GM10847 (cell line): Measurements from ENCODE around the gene KRTAP12-2.
"Not testable (repeated sequence)": the region's sequence is repeated elsewhere in the genome, so short reads cannot be mapped to it uniquely, and the experiment has no call there.

Source experiments
- POLR2A ChIP-seq: IDR thresholded peaks from 2 replicates; pipeline ENCODE4 v1.6.1; 2011; ENCODE audit not compliant: insufficient read length; ENCODE audit errors: extremely low read depth

Gene KRTAP12-2

DNA sequence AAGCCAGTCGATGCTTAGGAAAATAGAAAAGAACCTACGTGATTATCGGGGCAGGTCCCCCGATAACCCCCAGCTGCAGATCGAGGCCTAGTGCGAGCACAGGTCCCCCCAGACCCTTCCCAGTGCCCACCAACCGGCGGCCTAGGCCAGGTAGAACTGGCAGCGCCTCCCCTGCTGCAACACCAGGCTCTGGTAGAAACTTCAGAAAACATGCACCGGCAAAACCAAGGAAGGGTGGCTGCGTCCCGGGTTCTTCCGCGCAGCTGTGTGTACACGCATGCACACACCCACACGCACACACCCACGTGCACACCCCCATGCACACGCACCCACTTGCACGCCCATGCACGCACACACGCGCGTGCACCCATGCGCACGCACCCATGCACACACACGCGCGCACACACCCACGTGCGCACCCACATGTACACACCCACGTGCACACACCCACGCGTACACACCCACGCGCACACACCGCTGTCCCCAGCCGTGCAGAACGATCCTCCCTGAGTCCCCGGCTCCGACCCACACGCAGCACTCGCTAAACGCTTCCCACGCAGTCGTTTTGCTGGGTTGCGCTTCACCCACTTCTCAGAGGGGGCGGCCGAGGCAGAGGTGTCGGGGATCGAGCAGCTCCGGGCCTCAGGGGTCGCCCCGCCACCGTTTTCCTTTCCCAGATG lies 39.4 kb upstream of the KRTAP12-2 start:
- no peak for TF ChIP-seq POLR2A

DNA sequence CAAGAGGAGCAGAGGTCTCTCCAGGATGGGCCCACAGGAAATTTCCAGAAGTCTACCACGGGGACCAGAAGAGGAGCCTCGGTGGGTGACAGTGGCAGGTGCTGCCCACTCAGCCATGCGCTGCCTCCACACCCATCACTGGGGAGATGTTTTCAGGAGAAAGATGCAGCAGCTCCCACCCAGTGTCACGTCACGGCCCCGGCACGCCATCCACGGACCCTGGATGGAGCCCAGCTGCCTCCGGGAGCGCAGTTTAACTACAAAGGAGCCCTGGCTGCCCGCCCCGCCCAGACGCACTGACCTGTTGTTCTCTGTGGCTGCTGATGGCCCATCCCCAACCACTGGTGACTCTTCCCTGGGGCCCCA lies 37.9 kb upstream of the KRTAP12-2 start:
- TF ChIP-seq POLR2A, result no peak

DNA sequence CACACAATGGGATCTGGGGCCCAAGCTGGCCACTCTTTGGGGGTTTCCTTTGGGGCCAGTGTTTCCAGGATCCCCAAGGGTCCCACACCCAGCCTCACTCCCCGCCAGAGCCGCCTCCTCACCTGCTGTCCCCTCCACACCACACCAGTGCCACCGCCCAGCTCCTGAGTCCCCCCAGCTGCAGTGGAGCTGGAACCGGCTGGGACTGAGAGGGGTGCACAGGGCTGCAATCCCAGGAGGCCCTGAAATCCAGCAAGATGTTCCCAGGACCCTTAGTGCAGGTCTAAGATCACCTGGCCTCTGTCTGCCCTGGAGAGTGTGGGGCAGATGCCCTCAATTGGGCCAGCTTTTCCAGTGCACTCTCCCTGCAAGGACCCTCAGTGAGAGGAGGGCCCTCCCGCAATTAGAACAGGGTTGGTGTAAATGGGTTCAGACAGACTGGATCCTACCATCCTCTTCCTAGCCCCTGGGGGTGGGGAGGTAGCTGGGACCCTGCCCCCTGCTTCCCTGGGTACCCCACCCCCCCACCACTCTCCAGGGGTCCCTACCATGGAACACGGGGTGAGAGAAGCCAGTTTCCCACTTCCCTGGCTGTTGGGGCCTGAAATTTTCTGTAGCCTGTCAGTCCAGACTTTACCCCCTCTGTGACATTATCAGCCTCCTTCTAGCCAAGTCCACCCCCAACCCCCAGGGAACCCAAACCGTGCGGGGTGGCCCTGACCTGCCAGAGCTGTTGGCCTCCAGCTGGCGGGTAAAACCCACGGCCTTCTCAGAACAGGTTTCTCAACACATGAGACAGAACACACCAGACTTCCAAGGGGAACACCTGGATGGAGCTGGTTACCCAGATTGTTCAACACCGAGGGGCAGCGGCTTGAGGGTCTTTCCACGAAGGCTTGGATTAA lies 37.3 kb upstream of the KRTAP12-2 start:
- TF ChIP-seq POLR2A, result no peak

DNA sequence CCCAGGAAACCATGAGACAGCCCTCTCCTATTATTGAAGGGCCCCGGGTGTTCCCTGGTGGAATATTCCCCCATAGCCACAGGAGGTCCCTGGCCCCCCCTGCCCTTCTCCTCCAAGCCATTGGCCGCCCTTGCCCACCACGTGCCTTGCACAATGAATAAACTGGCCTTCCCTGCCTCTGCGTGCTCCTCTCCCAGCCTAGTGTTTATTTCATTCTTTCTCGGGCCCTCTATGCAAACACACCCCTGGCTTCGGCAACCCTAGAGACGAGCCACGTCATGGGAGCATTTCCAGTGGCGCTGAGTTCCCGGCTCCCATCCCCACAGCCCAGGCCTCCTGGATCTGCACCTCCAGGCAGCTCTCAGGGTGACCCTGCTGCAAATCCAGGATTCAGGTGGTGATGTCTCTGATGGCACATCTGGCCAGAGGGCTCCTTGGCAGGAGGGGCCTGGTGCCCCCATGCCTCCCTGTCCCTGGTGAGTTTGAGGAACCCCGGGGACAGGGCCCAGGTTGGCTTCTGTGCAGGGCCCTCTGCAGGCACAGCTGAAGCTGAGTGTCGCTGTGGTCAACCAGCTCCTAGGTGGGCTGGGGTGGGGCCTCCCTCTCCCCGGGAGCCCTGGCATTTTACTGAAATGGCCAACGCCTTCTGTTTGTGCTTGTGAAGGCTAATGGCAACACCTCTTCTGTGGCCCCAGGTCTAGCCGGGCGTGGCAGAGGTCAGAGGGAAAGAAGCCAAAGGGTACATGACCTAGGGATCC lies 36.4 kb upstream of the KRTAP12-2 start:
- TF ChIP-seq POLR2A, result no peak

DNA sequence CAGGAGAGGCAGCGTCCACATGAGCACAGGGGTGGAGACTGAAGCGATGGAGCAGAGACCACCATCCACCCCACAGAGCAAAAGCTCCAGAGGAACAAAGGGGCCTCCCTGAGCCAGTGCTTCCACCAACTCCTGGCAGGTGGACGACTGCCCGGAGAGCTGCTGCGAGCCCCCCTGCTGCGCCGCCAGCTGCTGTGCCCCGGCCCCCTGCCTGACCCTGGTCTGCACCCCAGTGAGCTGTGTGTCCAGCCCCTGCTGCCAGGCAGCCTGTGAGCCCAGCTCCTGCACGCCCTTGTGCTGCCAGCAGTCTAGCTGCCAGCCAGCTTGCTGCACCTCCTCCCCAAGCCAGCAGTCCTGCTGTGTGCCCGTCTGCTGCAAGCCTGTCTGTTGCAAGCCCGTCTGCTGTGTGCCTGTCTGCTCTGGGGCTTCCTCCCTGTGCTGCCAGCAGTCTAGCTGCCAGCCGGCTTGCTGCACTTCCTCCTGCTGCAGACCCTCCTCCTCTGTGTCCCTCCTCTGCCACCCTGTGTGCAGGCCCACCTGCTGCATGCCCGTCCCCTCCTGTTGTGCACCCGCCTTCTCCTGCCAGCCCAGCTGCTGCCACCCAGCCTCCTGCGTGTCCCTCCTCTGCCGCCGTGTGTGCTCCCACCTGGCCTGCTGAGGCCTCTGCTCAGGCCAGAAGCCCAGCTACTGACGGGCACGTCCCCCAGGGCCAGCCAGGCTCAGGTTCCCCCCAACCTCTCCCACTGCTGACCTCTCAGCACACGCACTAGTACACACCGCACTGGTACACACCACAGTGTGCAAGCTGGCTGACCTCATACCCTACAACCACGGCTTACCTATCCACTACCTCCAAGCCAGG lies 35.6 kb upstream of the KRTAP12-2 start:
- no peak for TF ChIP-seq POLR2A

DNA sequence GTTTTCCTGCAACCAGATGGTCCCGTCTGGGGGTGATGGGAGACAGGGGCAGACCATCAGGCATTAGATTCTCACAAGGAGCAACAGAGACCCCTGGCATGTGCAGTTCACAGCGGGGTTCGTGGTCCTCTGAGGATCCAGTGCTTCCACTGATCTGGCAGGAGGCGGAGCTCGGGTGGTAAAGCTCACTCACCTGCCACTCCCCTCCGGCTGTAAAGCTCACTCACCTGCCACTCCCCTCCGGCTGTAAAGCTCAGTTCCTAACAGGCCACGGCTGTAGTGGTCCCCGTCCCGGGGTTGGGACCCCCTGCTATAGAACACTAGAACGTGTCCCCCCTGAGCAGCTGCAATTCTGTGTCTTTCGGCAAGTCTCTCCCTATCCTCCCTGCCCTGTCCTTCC lies 34.8 kb upstream of the KRTAP12-2 start:
- TF ChIP-seq POLR2A, result no peak

DNA sequence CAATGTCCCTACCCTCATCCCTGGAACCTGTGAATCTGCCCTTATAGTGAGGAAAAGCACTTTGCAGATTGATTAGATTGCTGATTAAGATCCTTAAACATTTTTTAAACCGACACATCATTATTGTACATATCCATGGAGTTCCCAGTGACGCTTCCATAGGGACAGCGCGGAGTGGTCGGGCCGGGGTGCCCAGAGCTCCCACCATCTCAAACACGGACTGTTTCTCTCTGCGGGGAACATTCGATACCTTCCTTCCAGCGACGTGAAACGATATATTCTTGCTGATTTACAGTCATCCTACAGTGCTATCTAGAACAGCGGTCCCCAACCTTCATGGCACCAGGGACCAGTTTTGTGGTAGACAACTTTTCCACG lies 34.3 kb upstream of the KRTAP12-2 start:
- no peak for TF ChIP-seq POLR2A

DNA sequence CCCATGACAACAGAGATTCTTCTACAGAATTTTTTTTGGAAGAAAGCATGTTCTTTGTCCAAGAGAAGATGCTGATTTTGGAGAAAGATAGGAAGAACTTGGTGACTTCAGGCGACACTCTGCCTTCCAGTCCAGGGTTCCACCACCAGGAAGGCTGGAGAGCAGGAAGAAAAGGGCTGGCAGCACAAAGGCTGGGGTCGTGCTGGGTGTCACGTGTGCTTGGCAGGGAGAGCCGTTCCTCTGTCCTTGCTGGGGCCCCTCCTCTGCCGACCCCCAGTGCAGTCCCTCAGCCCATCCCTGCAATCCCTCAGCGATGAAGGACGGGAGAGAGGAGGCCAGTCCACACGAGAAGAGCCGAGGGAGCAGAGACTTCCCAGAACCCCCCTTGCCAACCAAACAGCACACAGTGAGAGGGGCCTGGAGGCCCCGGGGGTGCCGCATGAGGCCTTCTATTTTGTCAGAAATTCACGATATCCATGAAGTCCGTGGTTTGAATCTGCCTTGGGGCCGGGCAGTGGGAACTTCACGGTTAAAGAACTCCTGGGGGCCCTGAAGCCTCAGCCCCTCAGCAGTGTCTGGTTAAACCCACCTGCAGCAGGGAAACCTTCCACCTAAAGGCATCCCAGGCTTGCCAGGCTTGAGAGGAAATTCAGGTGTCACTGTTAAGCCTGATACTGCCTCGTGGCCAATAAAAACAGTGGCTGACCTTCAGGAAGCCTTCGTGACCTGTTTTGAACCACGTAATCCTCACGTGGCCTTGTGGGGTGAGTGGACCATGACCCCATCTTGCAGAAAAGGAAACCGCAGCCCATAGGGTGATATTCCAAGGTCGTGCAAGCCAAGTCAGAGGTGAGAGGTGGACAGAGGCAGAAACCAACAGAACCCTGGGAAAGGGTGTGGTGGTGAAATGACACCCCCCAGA lies 33.6 kb upstream of the KRTAP12-2 start:
- no peak for TF ChIP-seq POLR2A

DNA sequence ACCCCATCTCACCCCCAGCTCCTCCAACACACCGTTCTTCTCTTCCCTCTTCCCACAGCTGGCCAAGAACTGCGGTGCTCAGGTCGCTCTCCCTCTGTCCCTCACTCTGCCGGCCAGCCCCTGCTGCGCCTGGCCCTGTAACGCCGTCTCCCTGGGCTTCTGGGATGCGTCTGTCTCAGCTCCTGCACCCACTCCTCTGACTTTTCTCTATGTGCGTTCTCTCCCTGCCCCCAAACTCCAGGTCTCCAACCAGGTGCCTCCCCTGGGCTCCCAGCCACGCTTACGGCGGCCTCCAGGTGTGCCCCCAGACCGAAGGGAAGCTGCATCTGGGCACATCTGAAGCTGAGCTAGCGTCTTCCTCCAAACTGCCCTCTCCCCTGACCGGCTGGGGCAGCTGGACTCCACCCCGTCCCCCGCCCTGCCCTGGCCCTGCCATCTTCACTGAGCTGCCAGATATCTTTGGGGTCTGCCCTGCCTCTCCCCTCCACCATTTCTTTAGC lies 32.8 kb upstream of the KRTAP12-2 start:
- no peak for TF ChIP-seq POLR2A

DNA sequence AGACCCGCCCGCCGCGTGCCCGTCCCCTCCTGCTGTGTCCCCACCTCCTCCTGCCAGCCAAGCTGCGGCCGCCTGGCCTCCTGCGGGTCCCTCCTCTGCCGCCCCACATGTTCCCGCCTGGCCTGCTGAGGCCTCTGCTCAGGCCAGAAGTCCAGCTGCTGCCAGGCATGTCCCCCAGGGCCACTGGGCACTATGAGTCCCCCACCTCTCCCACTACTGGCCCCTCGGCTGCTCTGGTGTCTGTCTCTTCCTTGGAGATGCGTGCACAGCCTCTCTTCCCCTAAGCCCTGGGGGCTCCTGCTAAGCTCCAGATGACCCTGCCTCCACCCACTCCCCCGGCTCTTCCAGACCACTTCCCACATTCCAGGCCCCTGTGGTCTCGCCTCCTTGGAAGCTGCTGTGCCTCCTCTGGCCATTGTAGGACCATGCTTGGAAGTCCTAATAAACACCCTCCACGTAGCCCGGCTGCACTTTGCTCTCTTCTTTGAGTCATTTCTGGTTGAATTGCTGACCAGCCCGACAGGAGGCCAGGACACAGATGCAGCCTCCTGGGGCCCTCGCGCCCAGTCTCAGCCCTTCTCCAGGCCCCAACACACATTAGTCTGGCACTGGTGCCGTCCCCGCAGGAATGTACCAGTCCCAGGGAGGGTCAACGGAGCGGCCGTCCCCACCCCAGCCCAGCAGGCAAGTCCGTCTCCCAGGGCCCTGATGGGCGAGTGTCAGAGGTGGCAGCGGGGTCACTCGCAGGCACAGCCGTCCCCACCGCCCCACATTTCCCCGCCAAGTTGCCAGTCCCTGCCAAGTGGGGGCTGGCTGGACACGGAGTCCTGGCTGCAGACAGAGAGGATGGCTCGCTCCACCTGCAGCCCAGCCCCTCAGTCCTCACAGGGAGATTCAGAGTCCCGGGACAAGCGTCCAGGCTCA lies 31.3 kb upstream of the KRTAP12-2 start:
- no peak for TF ChIP-seq POLR2A

DNA sequence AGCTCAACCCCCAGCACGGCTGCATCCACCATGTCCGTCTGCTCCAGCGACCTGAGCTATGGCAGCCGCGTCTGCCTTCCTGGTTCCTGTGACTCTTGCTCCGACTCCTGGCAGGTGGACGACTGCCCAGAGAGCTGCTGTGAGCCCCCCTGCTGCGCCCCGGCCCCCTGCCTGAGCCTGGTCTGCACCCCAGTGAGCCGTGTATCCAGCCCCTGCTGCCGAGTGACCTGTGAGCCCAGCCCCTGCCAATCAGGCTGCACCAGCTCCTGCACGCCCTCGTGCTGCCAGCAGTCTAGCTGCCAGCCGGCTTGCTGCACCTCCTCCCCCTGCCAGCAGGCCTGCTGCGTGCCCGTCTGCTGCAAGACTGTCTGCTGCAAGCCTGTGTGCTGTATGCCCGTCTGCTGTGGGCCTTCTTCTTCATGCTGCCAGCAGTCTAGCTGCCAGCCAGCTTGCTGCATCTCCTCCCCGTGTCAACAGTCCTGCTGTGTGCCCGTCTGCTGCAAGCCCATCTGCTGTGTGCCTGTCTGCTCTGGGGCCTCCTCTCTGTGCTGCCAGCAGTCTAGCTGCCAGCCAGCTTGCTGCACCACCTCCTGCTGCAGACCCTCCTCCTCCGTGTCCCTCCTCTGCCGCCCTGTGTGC lies 30.6 kb upstream of the KRTAP12-2 start, which contains the start of gene KRTAP10-12:
Gene KRTAP10-12 (plus strand): TSS at position 1 of the 639 bp plus-strand sequence. CDS start 30 bp downstream, at position 31.
- TF ChIP-seq POLR2A, result not testable (repeated sequence)

DNA sequence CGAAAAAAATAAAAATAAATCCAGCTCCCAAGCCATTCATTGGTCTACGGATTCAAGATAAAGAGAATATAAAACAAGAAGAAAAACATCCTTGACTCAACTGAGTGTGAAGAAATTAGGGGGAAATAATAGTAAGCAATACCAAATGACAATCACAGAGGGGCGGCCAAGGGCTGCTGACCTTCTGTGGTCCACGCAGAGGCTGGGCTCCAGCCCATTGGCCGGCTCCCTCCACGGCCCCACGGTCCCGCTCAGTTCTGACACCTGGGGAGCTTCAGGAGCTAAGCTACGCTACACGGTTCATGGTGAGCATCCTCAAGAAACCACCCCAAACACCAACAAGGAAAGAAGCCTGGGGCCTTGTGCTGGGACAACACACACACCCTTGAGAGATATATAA lies 29.8 kb upstream of the KRTAP12-2 start:
- no peak for TF ChIP-seq POLR2A

DNA sequence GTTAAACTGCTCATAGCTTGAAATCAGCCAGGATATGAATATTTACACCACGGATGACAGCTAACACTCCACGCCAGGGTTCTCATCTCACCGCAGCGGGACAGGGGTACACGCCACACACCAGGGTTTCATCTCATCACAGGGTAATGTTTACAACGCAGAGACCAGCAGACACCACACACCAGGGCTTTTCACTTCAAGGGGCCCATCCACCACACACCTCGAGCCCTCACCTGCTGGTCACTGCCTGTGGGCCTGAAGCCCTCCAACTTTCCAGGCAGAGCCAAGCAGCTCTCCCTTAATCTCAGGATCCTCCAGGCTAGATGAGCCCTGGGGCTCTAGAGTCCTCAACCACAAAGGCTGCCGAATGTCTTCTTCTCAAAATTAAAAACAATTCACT lies 28.9 kb upstream of the KRTAP12-2 start:
- no peak for TF ChIP-seq POLR2A
